Natural killer cell (primary cell): ENCODE measurements around the gene RTN4. TPM values are rescaled to one million over a fixed set of nuclear protein-coding genes. Genes with fewer than 3 reads are reported as not detected.
"Not testable (repeated sequence)": the region's sequence is repeated elsewhere in the genome, so short reads cannot be mapped to it uniquely, and the experiment has no call there.

Experiments used
- ATAC-seq, 3 donors: fragments of 150-1000 bp in 2 of 3; fragments of 200-7000 bp in 1 of 3; cut with Tn5 transposase; 1 replicate in 1 of 3; 2 replicates in 2 of 3; pipeline ENCODE4 v1.10.0; 2021; ENCODE audit warnings: mild to moderate bottlenecking in 2 of 3, moderate library complexity in 2 of 3
- DNase-seq, 2 donors: peaks; one replicate each; pipeline versions ENCODE4 v3.0.0 to v3.0.0-alpha.2; 2013 to 2021; ENCODE audit warnings: mixed read lengths in 1 of 2
- H3K27ac ChIP-seq: one replicate; pipeline ENCODE4 v1.5.1; 2013; ENCODE audit warnings: mild to moderate bottlenecking, low read length
- H3K27me3 ChIP-seq: one replicate; pipeline ENCODE4 v1.6.1; 2013; ENCODE audit warnings: low read length; ENCODE audit not compliant: control insufficient read depth, insufficient read depth
- H3K36me3 ChIP-seq: one replicate; pipeline ENCODE4 v1.6.1; 2013; ENCODE audit warnings: low read length; ENCODE audit not compliant: control insufficient read depth, insufficient read depth
- H3K4me1 ChIP-seq: one replicate; pipeline ENCODE4 v1.6.1; 2013; ENCODE audit warnings: low read length; ENCODE audit not compliant: control insufficient read depth, insufficient read depth
- H3K4me3 ChIP-seq: one replicate; pipeline ENCODE4 v1.5.1; 2013; ENCODE audit warnings: low read length
- H3K9me3 ChIP-seq: one replicate; pipeline ENCODE4 v1.6.1; 2013; ENCODE audit warnings: low read length; ENCODE audit not compliant: control insufficient read depth, insufficient read depth
- H3K27ac Mint-ChIP-seq, 2 donors: one replicate each; pipeline ENCODE4 v1.8.0; 2022; ENCODE audit warnings: mild to moderate bottlenecking in 2 of 2, mixed read lengths in 2 of 2, moderate library complexity in 1 of 2
- H3K27me3 Mint-ChIP-seq, 2 donors: one replicate each; pipeline ENCODE4 v1.8.0; 2022; ENCODE audit warnings: low read depth in 2 of 2, mixed read lengths in 2 of 2
- H3K36me3 Mint-ChIP-seq: one replicate; pipeline ENCODE4 v1.8.0; 2022; ENCODE audit warnings: mixed read lengths
- H3K4me1 Mint-ChIP-seq, 2 donors: one replicate each; pipeline ENCODE4 v1.8.0; 2022; ENCODE audit warnings: mixed read lengths in 2 of 2
- H3K4me3 Mint-ChIP-seq: one replicate; pipeline ENCODE4 v1.8.0; 2022; ENCODE audit warnings: mild to moderate bottlenecking, moderate library complexity, mixed read lengths
- H3K9me3 Mint-ChIP-seq, 2 donors: one replicate each; pipeline ENCODE4 v1.8.0; 2022; ENCODE audit warnings: mixed read lengths in 2 of 2
- CTCF ChIP-seq: fragments of 200-600 bp; IDR thresholded peaks from one replicate; pipeline ENCODE4 v1.8.0; 2022; ENCODE audit warnings: antibody characterized with exemption
- WGBS: methylation state at CpG from one replicate; pipeline ENCODE4 v1.1.7; 2013; ENCODE audit warnings: missing lambda C conversion rate; ENCODE audit not compliant: insufficient coverage; 5-methylcytosine and 5-hydroxymethylcytosine counted together
- intact Hi-C: fragments of 100-400 bp; cut with micrococcal nuclease; formaldehyde crosslinking; loops from one replicate; pipeline ENCODE4 v1.14.2; 2022
- total RNA-seq, 4 donors: library from RNA; stranded (reverse); fragments of 120-200 nt in 1 of 4; gene quantifications; one replicate each; pipeline versions ENCODE4 v1.2.3 to v1.2.4, GENCODE V29; 2013 to 2022

Gene RTN4
- total RNA-seq, 3 donors from 2014 or later (not counting 1 experiment from before 2014, with no cell fraction given) = 100 to 117 (median 109) TPM

GRCh38 chr2:55097082-55097460 lies 46.8 kb upstream of the RTN4 start:
- Histone ChIP-seq H3K36me3 (no peaks in the 10 kb centered on the region), H3K9me3 (no peaks in the 10 kb centered on the region), H3K27ac (no peak overlapping the region), H3K27me3 (no peaks in the 10 kb centered on the region), H3K4me3 (no peak overlapping the region), H3K4me1 (no peaks in the 10 kb centered on the region)
- DNase-seq = no peak
- Mint-ChIP-seq H3K27me3 (no peaks in the 10 kb centered on the region), H3K4me3 (no peak overlapping the region), H3K27ac (no peak overlapping the region), H3K4me1 (no peaks in the 10 kb centered on the region), H3K36me3 (no peaks in the 10 kb centered on the region), H3K9me3 (no peaks in the 10 kb centered on the region)
- TF ChIP-seq CTCF = no peak
- intact Hi-C loops = no loop called here
- ATAC-seq = no peak
- 95% methylated on average over 1 of the region's 1 CpG for WGBS

GRCh38 chr2:55096586-55096985 lies 46.3 kb upstream of the RTN4 start:
- H3K4me1 Mint-ChIP-seq = no peaks in the 10 kb centered on the region
- H3K36me3 ChIP-seq = no peaks in the 10 kb centered on the region
- no peaks in the 10 kb centered on the region for H3K9me3 Mint-ChIP-seq
- WGBS = 92% methylated on average over 3 of the region's 3 CpGs
- H3K27ac Mint-ChIP-seq = no peak overlapping the region
- H3K4me3 Mint-ChIP-seq = no peak overlapping the region
- H3K4me3 ChIP-seq = no peak overlapping the region
- no peak for TF ChIP-seq CTCF
- no peaks in the 10 kb centered on the region for H3K27me3 Mint-ChIP-seq
- intact Hi-C loops = no loop called here
- no peaks in the 10 kb centered on the region for H3K36me3 Mint-ChIP-seq
- H3K4me1 ChIP-seq = no peaks in the 10 kb centered on the region
- H3K27ac ChIP-seq = no peak overlapping the region
- no peak for ATAC-seq
- H3K9me3 ChIP-seq = no peaks in the 10 kb centered on the region
- DNase-seq = no peak
- no peaks in the 10 kb centered on the region for H3K27me3 ChIP-seq

GRCh38 chr2:55093381-55093780 lies 43.1 kb upstream of the RTN4 start:
- H3K27me3 ChIP-seq = no peaks in the 10 kb centered on the region
- DNase-seq (no peak), ATAC-seq (no peak)
- no peak overlapping the region for H3K4me3 ChIP-seq
- 67% methylated on average over 3 of the region's 4 CpGs for WGBS
- H3K36me3 ChIP-seq = no peaks in the 10 kb centered on the region
- H3K4me1 Mint-ChIP-seq = no peaks in the 10 kb centered on the region
- intact Hi-C loops = no loop called here
- H3K4me1 ChIP-seq = no peaks in the 10 kb centered on the region
- H3K27ac Mint-ChIP-seq = no peak overlapping the region
- TF ChIP-seq CTCF = no peak
- peaks cover 0 to 2% of the 10 kb centered on the region in 2 donors for H3K27me3 Mint-ChIP-seq
- H3K9me3 ChIP-seq = no peaks in the 10 kb centered on the region
- no peaks in the 10 kb centered on the region for H3K36me3 Mint-ChIP-seq
- no peak overlapping the region for H3K4me3 Mint-ChIP-seq
- H3K9me3 Mint-ChIP-seq = no peaks in the 10 kb centered on the region
- H3K27ac ChIP-seq = no peak overlapping the region

GRCh38 chr2:55092439-55092838 lies 42.2 kb upstream of the RTN4 start:
- 97% methylated on average over 6 of the region's 6 CpGs for WGBS
- H3K36me3 ChIP-seq = no peaks in the 10 kb centered on the region
- Mint-ChIP-seq H3K9me3 (no peaks in the 10 kb centered on the region), H3K4me1 (no peaks in the 10 kb centered on the region), H3K27me3 (peaks cover 0 to 2% of the 10 kb centered on the region in 2 donors), H3K36me3 (no peaks in the 10 kb centered on the region), H3K4me3 (no peak overlapping the region), H3K27ac (no peak overlapping the region)
- H3K27ac ChIP-seq = no peak overlapping the region
- H3K4me3 ChIP-seq = no peak overlapping the region
- H3K4me1 ChIP-seq = no peaks in the 10 kb centered on the region
- no peaks in the 10 kb centered on the region for H3K27me3 ChIP-seq
- ATAC-seq (no peak), DNase-seq (no peak)
- no peak for TF ChIP-seq CTCF
- intact Hi-C loops = no loop called here
- no peaks in the 10 kb centered on the region for H3K9me3 ChIP-seq

- H3K27me3 ChIP-seq, H3K4me3 Mint-ChIP-seq, H3K36me3 ChIP-seq, H3K4me1 Mint-ChIP-seq, H3K27ac ChIP-seq, H3K27ac Mint-ChIP-seq, H3K27me3 Mint-ChIP-seq, ATAC-seq, DNase-seq, intact Hi-C loops, H3K4me3 ChIP-seq, H3K36me3 Mint-ChIP-seq, H3K4me1 ChIP-seq, H3K9me3 ChIP-seq, H3K9me3 Mint-ChIP-seq: not testable (repeated sequence)
- 64% methylated on average over 4 of the region's 4 CpGs for WGBS
Measured at GRCh38 chr2:55091681-55092080, 41.4 kb upstream of the RTN4 start.
